ENCODE data around the gene NFKBIA. TPM values are rescaled to one million over a fixed set of nuclear protein-coding genes. Genes with fewer than 3 reads are reported as not detected.

Gene NFKBIA
- total and polyA plus RNA-seq, 4 donors: 83.0 to 186 (median 111) TPM

DNA sequence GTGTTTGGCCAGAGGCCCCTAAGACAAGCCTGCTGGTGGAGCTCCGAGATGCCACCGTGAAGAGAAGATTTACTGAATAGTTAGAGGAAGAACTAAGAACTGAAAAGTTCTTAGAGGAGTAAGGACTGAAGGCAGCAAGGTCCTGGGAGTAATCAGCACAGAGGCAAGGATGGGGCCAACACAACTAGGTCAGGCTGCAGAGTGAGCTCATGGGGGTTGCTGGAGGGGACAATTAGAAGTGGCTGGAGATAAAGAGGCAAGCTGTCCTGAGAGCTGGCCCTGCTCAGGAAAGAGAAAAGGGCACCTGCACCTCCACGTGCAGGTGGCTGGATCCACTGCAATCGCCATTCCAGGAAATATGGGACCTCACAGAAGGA, 52.7 kb downstream of the NFKBIA start:
- no peaks in the 10 kb centered on the region for H3K36me3 ChIP-seq (ENCODE audit: control insufficient read depth in 1 of 2, insufficient read depth in 2 of 2, low read length in 1 of 2)
- DNase-seq (peak in 1 of 2 donors; percentile 35), ATAC-seq (ENCODE audit: low FRiP score) (no peak)
- H3K27me3 ChIP-seq (ENCODE audit: control insufficient read depth in 1 of 2, insufficient read depth in 2 of 2, low read length in 1 of 2): no peaks in the 10 kb centered on the region
- H3K4me1 ChIP-seq (ENCODE audit: control insufficient read depth in 1 of 2, insufficient read depth in 2 of 2, low read length in 2 of 2): peaks cover 0 to 2% of the 10 kb centered on the region in 2 donors
- WGBS, 2 donors: 84 to 85% methylated on average over 4 of the region's 4 CpGs
- H3K4me3 ChIP-seq (ENCODE audit: low read length in 2 of 2): no peak overlapping the region
- no peak overlapping the region for H3K27ac ChIP-seq (ENCODE audit: low read depth in 1 of 2, low read length in 2 of 2)
- no peaks in the 10 kb centered on the region for H3K9me3 ChIP-seq (ENCODE audit: control insufficient read depth, low read length)
- intact Hi-C loops (cut with DNase I): no loop called here

Other genes starting within 250 kb of the NFKBIA start
- gene PSMA6, start 112.4 kb downstream of the NFKBIA start, total RNA-seq: 100 to 1,000 TPM in 1 of 2 donors, 10 to 100 TPM in 1; 91.6 to 109 TPM
- gene PSMA6, start 112.4 kb downstream of the NFKBIA start, polyA plus RNA-seq: 100 to 1,000 TPM in 1 of 2 donors, 10 to 100 TPM in 1; 95.7 to 174 TPM
- gene INSM2, start 129.4 kb upstream of the NFKBIA start, total RNA-seq: not detected
- not detected for gene INSM2, start 129.4 kb upstream of the NFKBIA start, polyA plus RNA-seq